SU-DHL-6 (cell line): ENCODE measurements around the gene MYO15A.

Experiments used
- H2AFZ ChIP-seq: fragments of 200-600 bp; sonication (generic); 2 replicates; pipeline ENCODE4 v1.6.1; 2014; ENCODE audit warnings: low read depth, mild to moderate bottlenecking, moderate library complexity, mixed read lengths, antibody characterized with exemption, low read length; ENCODE audit not compliant: severe bottlenecking
- H3F3A ChIP-seq: fragments of 200-600 bp; shearing (Covaris generic); 2 replicates; pipeline ENCODE4 v1.6.0; 2016; ENCODE audit warnings: antibody characterized with exemption, mild to moderate bottlenecking; ENCODE audit not compliant: insufficient read depth
- H3K27ac ChIP-seq: fragments of 200-600 bp; sonication (generic); 2 replicates; pipeline ENCODE4 v1.5.1; 2016; ENCODE audit warnings: low read depth, mild to moderate bottlenecking, low read length, moderate library complexity, mixed read lengths
- H3K27me3 ChIP-seq: fragments of 200-600 bp; sonication (generic), shearing (Covaris generic); 2 replicates; pipeline ENCODE4 v1.6.0; 2014; ENCODE audit warnings: mild to moderate bottlenecking, low read length
- H3K36me3 ChIP-seq: fragments of 200-600 bp; sonication (generic); 2 replicates; pipeline ENCODE4 v1.6.1; 2014; ENCODE audit warnings: mild to moderate bottlenecking, low read length, mixed read lengths
- H3K4me2 ChIP-seq: fragments of 300-600, 200-600 bp; shearing (Covaris generic), sonication (generic); 2 replicates; pipeline ENCODE4 v1.6.0; 2014; ENCODE audit warnings: low read length, low read depth, mild to moderate bottlenecking; ENCODE audit not compliant: poor library complexity, severe bottlenecking
- H3K4me3 ChIP-seq: fragments of 200-600 bp; sonication (generic); 2 replicates; pipeline ENCODE4 v1.5.1; 2014; ENCODE audit warnings: antibody characterized with exemption, low read length, mild to moderate bottlenecking, mixed read lengths; ENCODE audit not compliant: insufficient read depth, poor library complexity, severe bottlenecking
- H3K79me2 ChIP-seq: fragments of 200-600 bp; sonication (generic); 2 replicates; pipeline ENCODE4 v1.6.1; 2014; ENCODE audit warnings: mild to moderate bottlenecking, low read length, moderate library complexity; ENCODE audit not compliant: insufficient read depth
- H3K9ac ChIP-seq: fragments of 200-600 bp; sonication (generic); 2 replicates; pipeline ENCODE4 v1.7.0; 2014; ENCODE audit warnings: mild to moderate bottlenecking, low read length
- H3K9me2 ChIP-seq: fragments of 200-600 bp; sonication (generic); replicated peaks from 2 replicates; pipeline ENCODE4 v1.6.1; 2014; ENCODE audit warnings: low read length; ENCODE audit not compliant: insufficient read depth
- H3K9me3 ChIP-seq: fragments of 200-600 bp; sonication (generic); 2 replicates; pipeline ENCODE4 v1.6.1; 2014; ENCODE audit warnings: low read length, mixed read lengths; ENCODE audit not compliant: insufficient read depth
- H4K20me1 ChIP-seq: fragments of 200-600 bp; sonication (generic); 2 replicates; pipeline ENCODE4 v1.6.1; 2014; ENCODE audit warnings: low read depth, mild to moderate bottlenecking, antibody characterized with exemption, low read length, moderate library complexity, mixed read lengths
- EZH2phosphoT487 ChIP-seq: fragments of 200-600 bp; sonication (generic), shearing (Covaris generic); conservative IDR thresholded peaks from 2 replicates; pipeline ENCODE4 v1.6.1; 2018; ENCODE audit warnings: mild to moderate bottlenecking, antibody characterized with exemption, low read length, moderate library complexity, mixed read lengths
- TF ChIP-seq, protein P1 (sequence below): fragments of 200-600 bp; sonication (generic); IDR thresholded peaks from one replicate; pipeline ENCODE4 v1.5.1; 2017; ENCODE audit warnings: antibody characterized with exemption, mild to moderate bottlenecking, low read length, moderate library complexity; ENCODE audit not compliant: insufficient read depth, poor library complexity, severe bottlenecking

Gene MYO15A

DNA sequence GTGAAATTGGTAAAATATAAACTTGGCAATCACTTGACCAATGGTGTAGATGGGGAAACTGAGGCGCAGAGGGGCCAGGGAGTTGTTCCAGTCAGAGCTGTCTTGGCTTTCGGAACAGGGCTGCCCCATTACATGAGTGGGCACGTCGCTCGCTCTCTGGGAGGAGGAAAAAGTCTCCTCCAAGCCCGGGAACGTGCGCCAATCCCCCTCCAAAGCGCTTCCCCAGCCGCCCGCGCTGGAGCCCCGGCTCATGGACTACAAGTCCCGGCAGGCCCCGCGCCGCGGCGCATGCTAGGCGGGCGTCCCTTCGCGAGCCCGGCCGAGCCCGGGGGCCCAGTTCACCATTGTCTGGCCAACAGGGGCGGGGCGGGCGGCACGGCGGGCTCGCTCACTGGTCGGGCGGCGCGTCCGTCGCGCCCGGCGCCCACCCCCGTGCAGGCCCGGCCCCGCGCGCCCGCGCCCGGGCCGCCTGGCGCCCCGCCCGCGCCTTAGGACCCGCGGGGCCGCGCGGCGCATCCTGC is 116.6 kb downstream of the MYO15A start, which contains the start of gene LLGL1:
LLGL1 (plus strand) TSS at position 515 of the 521 bp plus-strand sequence. CDS start 48 bp downstream, outside the sequence.
- H3K36me3 ChIP-seq: no peaks in the 10 kb centered on the region
- no peaks in the 10 kb centered on the region for H3K27me3 ChIP-seq
- H4K20me1 ChIP-seq: no peaks in the 10 kb centered on the region
- H2AFZ ChIP-seq: peak within 1 kb of the TSS; percentile 65
- no peaks in the 10 kb centered on the region for H3K79me2 ChIP-seq
- peak within 1 kb of the TSS; percentile 95 for H3K4me2 ChIP-seq
- no peaks in the 10 kb centered on the region for H3F3A ChIP-seq
- peak within 1 kb of the TSS; percentile 68 for H3K9ac ChIP-seq
- H3K9me3 ChIP-seq: no peaks in the 10 kb centered on the region
- no peak within 1 kb of the TSS for H3K27ac ChIP-seq
- no peak for TF ChIP-seq EZH2phosphoT487
- TF ChIP-seq, protein P1, sequence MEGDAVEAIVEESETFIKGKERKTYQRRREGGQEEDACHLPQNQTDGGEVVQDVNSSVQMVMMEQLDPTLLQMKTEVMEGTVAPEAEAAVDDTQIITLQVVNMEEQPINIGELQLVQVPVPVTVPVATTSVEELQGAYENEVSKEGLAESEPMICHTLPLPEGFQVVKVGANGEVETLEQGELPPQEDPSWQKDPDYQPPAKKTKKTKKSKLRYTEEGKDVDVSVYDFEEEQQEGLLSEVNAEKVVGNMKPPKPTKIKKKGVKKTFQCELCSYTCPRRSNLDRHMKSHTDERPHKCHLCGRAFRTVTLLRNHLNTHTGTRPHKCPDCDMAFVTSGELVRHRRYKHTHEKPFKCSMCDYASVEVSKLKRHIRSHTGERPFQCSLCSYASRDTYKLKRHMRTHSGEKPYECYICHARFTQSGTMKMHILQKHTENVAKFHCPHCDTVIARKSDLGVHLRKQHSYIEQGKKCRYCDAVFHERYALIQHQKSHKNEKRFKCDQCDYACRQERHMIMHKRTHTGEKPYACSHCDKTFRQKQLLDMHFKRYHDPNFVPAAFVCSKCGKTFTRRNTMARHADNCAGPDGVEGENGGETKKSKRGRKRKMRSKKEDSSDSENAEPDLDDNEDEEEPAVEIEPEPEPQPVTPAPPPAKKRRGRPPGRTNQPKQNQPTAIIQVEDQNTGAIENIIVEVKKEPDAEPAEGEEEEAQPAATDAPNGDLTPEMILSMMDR: no peak
- no peaks in the 10 kb centered on the region for H3K9me2 ChIP-seq
- H3K4me3 ChIP-seq: peak within 1 kb of the TSS; percentile 77

DNA sequence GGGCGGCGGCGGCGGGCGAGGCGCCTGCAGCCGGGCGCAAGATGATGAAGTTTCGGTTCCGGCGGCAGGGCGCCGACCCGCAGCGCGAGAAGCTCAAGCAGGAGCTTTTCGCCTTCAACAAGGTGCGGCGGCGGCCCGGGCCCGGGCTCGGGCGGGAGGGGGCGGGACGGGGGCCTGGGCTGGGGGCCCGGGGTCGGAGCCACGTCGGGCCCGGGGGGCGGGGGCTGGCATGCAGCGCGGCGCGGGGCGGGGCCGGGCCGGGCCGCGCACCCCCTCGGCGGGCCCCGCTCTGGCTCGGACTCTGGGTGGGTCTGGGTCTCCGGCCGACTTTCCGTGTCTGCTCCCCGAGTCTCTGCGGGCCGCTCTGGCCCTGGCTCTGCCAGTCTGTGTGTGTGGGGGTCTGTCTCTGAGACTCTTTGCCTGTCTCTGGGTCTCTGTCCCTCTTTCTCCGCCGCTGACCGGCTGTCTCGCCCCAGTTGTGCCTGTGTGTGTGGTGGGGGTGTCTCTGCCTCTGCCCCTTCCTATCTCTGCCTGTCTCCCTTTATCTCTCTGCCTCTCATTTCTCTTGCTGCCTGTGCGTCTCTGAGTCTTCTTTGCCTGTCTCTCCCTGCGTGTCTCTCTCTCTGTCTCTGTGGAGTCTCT is 117.2 kb downstream of the MYO15A start:
- TF ChIP-seq, protein P1: no peak
- TF ChIP-seq EZH2phosphoT487: no peak
- peak overlapping the region; percentile 95 for H3K4me2 ChIP-seq
- H3K9ac ChIP-seq: peak overlapping the region; percentile 68
- no peaks in the 10 kb centered on the region for H3K9me3 ChIP-seq
- peak overlapping the region; percentile 77 for H3K4me3 ChIP-seq
- H2AFZ ChIP-seq: peak overlapping the region; percentile 65
- no peaks in the 10 kb centered on the region for H3K79me2 ChIP-seq
- no peaks in the 10 kb centered on the region for H3K9me2 ChIP-seq
- no peaks in the 10 kb centered on the region for H3F3A ChIP-seq
- no peak overlapping the region for H3K27ac ChIP-seq
- no peaks in the 10 kb centered on the region for H3K27me3 ChIP-seq
- no peaks in the 10 kb centered on the region for H4K20me1 ChIP-seq
- H3K36me3 ChIP-seq: no peaks in the 10 kb centered on the region

DNA sequence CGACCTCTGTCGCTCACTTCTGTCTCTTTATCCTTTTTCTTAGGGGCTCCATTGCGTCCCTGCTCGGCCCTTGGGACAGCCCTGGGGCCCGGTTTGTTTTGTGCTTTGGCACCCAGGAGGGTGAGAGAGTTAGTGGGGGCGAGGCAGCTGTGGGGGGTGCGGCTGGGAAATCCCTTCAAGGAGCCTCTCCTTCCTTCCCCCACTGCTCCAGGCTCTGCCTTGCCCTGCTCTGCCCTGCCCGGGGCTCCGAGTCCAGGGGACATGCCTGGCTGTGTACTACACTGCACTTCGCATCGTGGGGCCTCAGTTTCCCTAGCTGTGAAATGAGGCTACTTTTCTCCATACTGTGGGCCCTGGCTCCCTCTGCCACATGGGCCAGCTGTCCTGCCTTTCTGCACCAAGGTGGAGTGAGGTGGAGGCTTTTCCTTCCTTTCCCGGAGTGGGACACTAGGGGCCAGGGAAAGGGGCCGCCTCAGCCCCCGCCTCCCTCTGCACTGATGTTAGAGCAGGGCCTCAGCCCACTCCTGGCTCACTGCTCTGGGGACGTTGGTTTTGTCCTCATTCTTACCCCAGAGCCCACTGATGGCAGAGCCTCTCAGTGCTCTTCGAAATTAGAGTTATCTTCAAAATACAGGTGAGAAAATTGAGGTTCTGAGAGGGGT is 117.9 kb downstream of the MYO15A start:
- Histone ChIP-seq H3K9ac (peak overlapping the region; percentile 68), H3K36me3 (no peaks in the 10 kb centered on the region), H3K9me3 (no peaks in the 10 kb centered on the region), H3K27ac (no peak overlapping the region), H4K20me1 (no peaks in the 10 kb centered on the region), H3K9me2 (no peaks in the 10 kb centered on the region), H3F3A (no peaks in the 10 kb centered on the region), H3K4me3 (peak overlapping the region; percentile 77), H3K27me3 (no peaks in the 10 kb centered on the region), H3K4me2 (peak overlapping the region; percentile 95), H2AFZ (peak overlapping the region; percentile 65), H3K79me2 (no peaks in the 10 kb centered on the region)
- TF ChIP-seq, protein P1: no peak
- no peak for TF ChIP-seq EZH2phosphoT487
